GM23338 (cell line): ENCODE data around the gene MCC. TPM values are rescaled to one million over a fixed set of nuclear protein-coding genes. Genes with fewer than 3 reads are reported as not detected.

ENCODE experiments used
- ATAC-seq: fragments of 200-7000 bp; cut with Tn5 transposase; 3 replicates; pipeline ENCODE4 v1.9.1; 2020
- DNase-seq: peaks from one replicate; pipeline ENCODE4 v3.0.0-alpha.2; 2015; ENCODE audit warnings: low spot score
- H2AFZ ChIP-seq: fragments of 200-600 bp; sonication (generic); 2 replicates; pipeline ENCODE4 v1.8.0; 2016; ENCODE audit warnings: antibody characterized with exemption, mild to moderate bottlenecking, moderate library complexity
- H3F3A ChIP-seq: fragments of 200-600 bp; sonication (generic); replicated peaks from 2 replicates; pipeline ENCODE4 v1.8.0; 2017; ENCODE audit warnings: antibody characterized with exemption, mixed run types, low read depth
- H3K27ac ChIP-seq: fragments of 200-600 bp; sonication (generic); 2 replicates; pipeline ENCODE4 v1.6.1; 2016; ENCODE audit warnings: low read depth
- H3K27me3 ChIP-seq: fragments of 200-600 bp; sonication (generic); 2 replicates; pipeline ENCODE4 v1.8.0; 2016; ENCODE audit warnings: mild to moderate bottlenecking, mixed run types, moderate library complexity; ENCODE audit not compliant: insufficient read depth
- H3K36me3 ChIP-seq: fragments of 200-600 bp; sonication (generic); 2 replicates; pipeline ENCODE4 v1.8.0; 2016; ENCODE audit warnings: mild to moderate bottlenecking; ENCODE audit not compliant: insufficient read depth
- H3K4me1 ChIP-seq: fragments of 200-600 bp; sonication (generic); 2 replicates; pipeline ENCODE4 v1.8.0; 2016; ENCODE audit warnings: mild to moderate bottlenecking, moderate library complexity; ENCODE audit not compliant: insufficient read depth
- H3K4me2 ChIP-seq: fragments of 200-600 bp; sonication (generic); 2 replicates; pipeline ENCODE4 v1.7.1; 2017; ENCODE audit warnings: mixed run types
- H3K4me3 ChIP-seq: fragments of 200-600 bp; sonication (generic); 2 replicates; pipeline ENCODE4 v1.6.1; 2016; ENCODE audit warnings: mixed run types
- H3K79me2 ChIP-seq: fragments of 200-600 bp; sonication (generic); replicated peaks from 2 replicates; pipeline ENCODE4 v1.8.0; 2017; ENCODE audit warnings: mild to moderate bottlenecking; ENCODE audit not compliant: insufficient read depth
- H3K9me2 ChIP-seq: fragments of 200-600 bp; sonication (generic); 2 replicates; pipeline ENCODE4 v1.8.0; 2017; ENCODE audit not compliant: insufficient read depth
- H4K20me1 ChIP-seq: fragments of 200-600 bp; sonication (generic); replicated peaks from 2 replicates; pipeline ENCODE4 v1.8.0; 2017; ENCODE audit warnings: mild to moderate bottlenecking; ENCODE audit not compliant: insufficient read depth
- H3K27ac Mint-ChIP-seq: 2 replicates; pipeline ENCODE4 v1.8.0; 2020; ENCODE audit warnings: inconsistent platforms, mild to moderate bottlenecking, moderate library complexity, mixed read lengths
- H3K27me3 Mint-ChIP-seq: 3 replicates; pipeline ENCODE4 v1.8.0; 2022; ENCODE audit warnings: low read depth, mild to moderate bottlenecking, moderate library complexity, mixed read lengths, inconsistent platforms; ENCODE audit not compliant: insufficient read depth, poor library complexity
- H3K36me3 Mint-ChIP-seq: 3 replicates; pipeline ENCODE4 v1.8.0; 2021; ENCODE audit warnings: low read depth, mild to moderate bottlenecking, inconsistent platforms, moderate library complexity, mixed read lengths
- H3K4me1 Mint-ChIP-seq: 3 replicates; pipeline ENCODE4 v1.8.0; 2020; ENCODE audit warnings: mild to moderate bottlenecking, inconsistent platforms, mixed read lengths
- H3K4me3 Mint-ChIP-seq: 3 replicates; pipeline ENCODE4 v1.8.0; 2021; ENCODE audit warnings: moderate library complexity, mild to moderate bottlenecking, inconsistent platforms, mixed read lengths
- H3K9me3 Mint-ChIP-seq: 3 replicates; pipeline ENCODE4 v1.8.0; 2020; ENCODE audit warnings: moderate library complexity, mild to moderate bottlenecking, inconsistent platforms, mixed read lengths
- CREB1 ChIP-seq: fragments of 250-450 bp; sonication (Bioruptor Pico); IDR thresholded peaks from 2 replicates; pipeline ENCODE4 v1.5.0; 2020; ENCODE audit warnings: low read depth, mild to moderate bottlenecking, moderate library complexity
- CTCF ChIP-seq, 2 experiments: fragments of 200-600 bp in 1 of 2; sonication (generic) in 1 of 2; conservative IDR thresholded peaks; 2 replicates each; pipeline versions ENCODE4 v1.5.1 to v1.6.1; 2016 to 2017; ENCODE audit warnings: antibody characterized with exemption in 2 of 2, low read depth in 2 of 2, mild to moderate bottlenecking in 2 of 2, moderate library complexity in 1 of 2
- ETS1 ChIP-seq: IDR thresholded peaks from 2 replicates; pipeline ENCODE4 v1.6.1; 2016; ENCODE audit warnings: antibody characterized with exemption
- EZH2 ChIP-seq: fragments of 200-600 bp; sonication (generic); IDR thresholded peaks from one replicate; pipeline ENCODE4 v1.8.0; 2017; ENCODE audit warnings: antibody characterized with exemption, mild to moderate bottlenecking, low read depth; ENCODE audit not compliant: unreplicated experiment
- EZH2phosphoT487 ChIP-seq: fragments of 200-600 bp; sonication (generic); IDR thresholded peaks from one replicate; pipeline ENCODE4 v1.8.1; 2018; ENCODE audit warnings: antibody characterized with exemption; ENCODE audit not compliant: unreplicated experiment
- JUNB ChIP-seq: IDR thresholded peaks from one replicate; pipeline ENCODE4 v1.6.1; 2016; ENCODE audit warnings: antibody characterized with exemption; ENCODE audit not compliant: unreplicated experiment
- NANOG ChIP-seq: IDR thresholded peaks from 2 replicates; pipeline ENCODE4 v1.6.1; 2016; ENCODE audit warnings: antibody characterized with exemption, borderline replicate concordance
- ZNF462 ChIP-seq: fragments of 250-450 bp; sonication (Bioruptor Pico); IDR thresholded peaks from 2 replicates; pipeline ENCODE4 v1.5.0; 2020; ENCODE audit warnings: mild to moderate bottlenecking, moderate library complexity
- polyA plus RNA-seq: library from polyadenylated mRNA; unstranded; fragments of >200 nt; fragmentation: Nextera tagmentation; extraction: Ambion mirVana; gene quantifications from 2 replicates; pipeline ENCODE4 v1.2.1, GENCODE V29; 2016
- total RNA-seq: library from RNA; depleted of rRNA; stranded (reverse); fragments of >200 nt; shearing (Covaris generic); gene quantifications from 2 replicates; pipeline ENCODE4 v1.2.3, GENCODE V29; 2014

MCC gene
- total and polyA plus RNA-seq, 2 experiments from 2014 or later, result 3.8 to 10.1 TPM

GRCh38 chr5:113127021-113127420, 361.2 kb downstream of the MCC start:
- H4K20me1 ChIP-seq, result no peaks in the 10 kb centered on the region
- no peak overlapping the region for H3K4me3 ChIP-seq
- H3K27ac Mint-ChIP-seq, result no peak overlapping the region
- peaks cover 10% of the 10 kb centered on the region for H3K4me1 ChIP-seq
- H3K27ac ChIP-seq, result no peak overlapping the region
- H3K9me2 ChIP-seq, result no peaks in the 10 kb centered on the region
- DNase-seq, result no peak
- peaks cover 8% of the 10 kb centered on the region; the same call in 2 of the 3 replicates for H3K36me3 Mint-ChIP-seq
- H3K4me1 Mint-ChIP-seq, result peaks cover 23% of the 10 kb centered on the region
- no peak overlapping the region for H3K4me2 ChIP-seq
- no peak for TF ChIP-seq CREB1 (CRISPR knock-in tag)
- no peak for TF ChIP-seq ZNF462 (CRISPR knock-in tag)
- no peak for TF ChIP-seq JUNB
- TF ChIP-seq EZH2phosphoT487, result no peak
- no peak for TF ChIP-seq NANOG
- TF ChIP-seq CTCF (conservative IDR thresholded peaks at IDR 0.05; ENCODE audit: low read depth in 2 of 2), result no peak
- no peak for TF ChIP-seq ETS1
- no peak for TF ChIP-seq EZH2
- H2AFZ ChIP-seq, result no peak overlapping the region
- H3K9me3 Mint-ChIP-seq, result peaks cover 9% of the 10 kb centered on the region; the same call in 2 of the 3 replicates
- no peaks in the 10 kb centered on the region for H3K79me2 ChIP-seq
- H3K27me3 Mint-ChIP-seq, result peaks cover 2% of the 10 kb centered on the region
- no peaks in the 10 kb centered on the region for H3F3A ChIP-seq
- ATAC-seq, result no peak
- H3K27me3 ChIP-seq, result no peaks in the 10 kb centered on the region
- no peaks in the 10 kb centered on the region for H3K36me3 ChIP-seq
- H3K4me3 Mint-ChIP-seq, result no peak overlapping the region
